ENCODE data around the gene TIMP2.
A peak's percentile ranks its signal among the peaks of the same experiment; 100 is the strongest.

Gene TIMP2

GRCh38 chr17:78939615-78940014 lies 14.4 kb upstream of the TIMP2 start:
- H3K4me3 ChIP-seq (ENCODE audit: low read depth, low read length): no peak overlapping the region
- no peak for DNase-seq (ENCODE audit: low read depth)
- TF ChIP-seq CTCF (IDR thresholded peaks at IDR 0.05; ENCODE audit: insufficient read depth, low read depth, low read length, missing control alignments): no peak

GRCh38 chr17:78937561-78937960 lies 12.4 kb upstream of the TIMP2 start:
- no peak for DNase-seq (ENCODE audit: low read depth)
- no peak for TF ChIP-seq CTCF (IDR thresholded peaks at IDR 0.05; ENCODE audit: insufficient read depth, low read depth, low read length, missing control alignments)
- H3K4me3 ChIP-seq (ENCODE audit: low read depth, low read length): no peak overlapping the region

- TF ChIP-seq CTCF (IDR thresholded peaks at IDR 0.05; ENCODE audit: insufficient read depth, low read depth, low read length, missing control alignments): no peak
- no peak for DNase-seq (ENCODE audit: low read depth)
- no peak overlapping the region for H3K4me3 ChIP-seq (ENCODE audit: low read depth, low read length)
These were observed 10.5 kb upstream of the TIMP2 start for GRCh38 chr17:78935419-78936323.

GRCh38 chr17:78934681-78935418 lies 9.7 kb upstream of the TIMP2 start:
- H3K4me3 ChIP-seq (ENCODE audit: low read depth, low read length): no peak overlapping the region
- TF ChIP-seq CTCF (IDR thresholded peaks at IDR 0.05; ENCODE audit: insufficient read depth, low read depth, low read length, missing control alignments): no peak
- no peak for DNase-seq (ENCODE audit: low read depth)

GRCh38 chr17:78933959-78934568 lies 8.9 kb upstream of the TIMP2 start:
- no peak overlapping the region for H3K4me3 ChIP-seq (ENCODE audit: low read depth, low read length)
- TF ChIP-seq CTCF (IDR thresholded peaks at IDR 0.05; ENCODE audit: insufficient read depth, low read depth, low read length, missing control alignments): no peak
- DNase-seq (ENCODE audit: low read depth): no peak

- H3K4me3 ChIP-seq (ENCODE audit: low read depth, low read length): no peak overlapping the region
- DNase-seq (ENCODE audit: low read depth): peak; percentile 85
- TF ChIP-seq CTCF (IDR thresholded peaks at IDR 0.05; ENCODE audit: insufficient read depth, low read depth, low read length, missing control alignments): no peak
These were observed 8.1 kb upstream of the TIMP2 start for GRCh38 chr17:78933025-78933958.
